ENCODE results near the gene MRPL53. TPM values are rescaled to one million over a fixed set of nuclear protein-coding genes. Genes with fewer than 3 reads are reported as not detected.
A peak's percentile ranks its signal among the peaks of the same experiment; 100 is the strongest.
"Not testable (repeated sequence)": the region's sequence is repeated elsewhere in the genome, so short reads cannot be mapped to it uniquely, and the experiment has no call there.

The MRPL53 gene
- total RNA-seq, 1 donor from 2014 or later: 25.1 TPM

DNA sequence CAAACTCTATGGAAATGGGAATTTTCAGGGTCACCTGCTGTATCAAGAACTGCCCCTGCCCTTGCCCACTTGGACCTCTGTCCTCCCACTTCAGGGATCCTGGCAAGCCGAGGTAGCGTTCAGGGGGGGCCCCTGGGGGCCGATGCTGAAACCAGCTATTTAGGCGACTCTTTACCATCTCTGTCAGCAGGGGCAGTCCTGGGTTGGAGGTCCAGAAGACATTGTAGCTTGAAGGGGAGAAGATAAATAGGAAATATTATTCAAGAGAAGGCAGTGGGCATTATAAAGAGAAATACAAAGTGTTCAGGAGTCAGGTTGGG, 9.7 kb downstream of the MRPL53 start:
- no peak overlapping the region for H3K9ac ChIP-seq (ENCODE audit: low read depth in 1 of 3, low read length in 3 of 3)

GRCh38 chr2:74462054-74462785, 10.3 kb downstream of the MRPL53 start:
- Histone ChIP-seq H3K4me3 (ENCODE audit: low read length in 3 of 3) (no peak overlapping the region), H3K9ac (ENCODE audit: low read depth in 1 of 3, low read length in 3 of 3) (no peak overlapping the region)

More for the DNA sequence above, 9.7 kb downstream of the MRPL53 start:
- H3K27ac ChIP-seq (ENCODE audit: low read depth, low read length): no peak overlapping the region
- peaks cover 15 to 30% (median 22%) of the 10 kb centered on the region in 3 donors for H3K4me1 ChIP-seq (ENCODE audit: control insufficient read depth in 3 of 3, insufficient read depth in 3 of 3, low read length in 3 of 3)
- H3K27me3 ChIP-seq (ENCODE audit: control insufficient read depth in 3 of 3, insufficient read depth in 3 of 3, low read length in 3 of 3): no peaks in the 10 kb centered on the region
- H3K9me3 ChIP-seq (ENCODE audit: control insufficient read depth in 3 of 3, low read length in 3 of 3): no peaks in the 10 kb centered on the region
- no peak overlapping the region for H3K4me3 ChIP-seq (ENCODE audit: low read length in 3 of 3)
- H3K36me3 ChIP-seq (ENCODE audit: control insufficient read depth in 3 of 3, insufficient read depth in 3 of 3, low read length in 3 of 3): peaks cover 17 to 22% (median 22%) of the 10 kb centered on the region in 3 donors

GRCh38 chr2:74461187-74462053, 11.1 kb downstream of the MRPL53 start:
- Histone ChIP-seq H3K36me3 (ENCODE audit: control insufficient read depth in 3 of 3, insufficient read depth in 3 of 3, low read length in 3 of 3) (peaks cover 20 to 23% (median 22%) of the 10 kb centered on the region in 3 donors), H3K9me3 (ENCODE audit: control insufficient read depth in 3 of 3, low read length in 3 of 3) (no peaks in the 10 kb centered on the region), H3K27ac (ENCODE audit: low read depth, low read length) (no peak overlapping the region), H3K9ac (ENCODE audit: low read depth in 1 of 3, low read length in 3 of 3) (no peak overlapping the region), H3K27me3 (ENCODE audit: control insufficient read depth in 3 of 3, insufficient read depth in 3 of 3, low read length in 3 of 3) (no peaks in the 10 kb centered on the region), H3K4me3 (ENCODE audit: low read length in 3 of 3) (no peak overlapping the region), H3K4me1 (ENCODE audit: control insufficient read depth in 3 of 3, insufficient read depth in 3 of 3, low read length in 3 of 3) (peaks cover 25 to 42% (median 30%) of the 10 kb centered on the region in 3 donors)

More at GRCh38 chr2:74462054-74462785, 10.3 kb downstream of the MRPL53 start:
- peaks cover 17 to 22% (median 22%) of the 10 kb centered on the region in 3 donors for H3K36me3 ChIP-seq (ENCODE audit: control insufficient read depth in 3 of 3, insufficient read depth in 3 of 3, low read length in 3 of 3)
- H3K9me3 ChIP-seq (ENCODE audit: control insufficient read depth in 3 of 3, low read length in 3 of 3): no peaks in the 10 kb centered on the region
- no peaks in the 10 kb centered on the region for H3K27me3 ChIP-seq (ENCODE audit: control insufficient read depth in 3 of 3, insufficient read depth in 3 of 3, low read length in 3 of 3)
- H3K27ac ChIP-seq (ENCODE audit: low read depth, low read length): no peak overlapping the region
- peaks cover 18 to 34% (median 22%) of the 10 kb centered on the region in 3 donors for H3K4me1 ChIP-seq (ENCODE audit: control insufficient read depth in 3 of 3, insufficient read depth in 3 of 3, low read length in 3 of 3)

- not testable (repeated sequence) for H3K27ac ChIP-seq (ENCODE audit: low read depth, low read length); H3K9me3 ChIP-seq (ENCODE audit: control insufficient read depth in 3 of 3, low read length in 3 of 3); H3K9ac ChIP-seq (ENCODE audit: low read depth in 1 of 3, low read length in 3 of 3); H3K27me3 ChIP-seq (ENCODE audit: control insufficient read depth in 3 of 3, insufficient read depth in 3 of 3, low read length in 3 of 3); H3K4me3 ChIP-seq (ENCODE audit: low read length in 3 of 3)
- peaks cover 20 to 24% (median 22%) of the 10 kb centered on the region in 3 donors for H3K36me3 ChIP-seq (ENCODE audit: control insufficient read depth in 3 of 3, insufficient read depth in 3 of 3, low read length in 3 of 3)
- H3K4me1 ChIP-seq (ENCODE audit: control insufficient read depth in 3 of 3, insufficient read depth in 3 of 3, low read length in 3 of 3): peaks cover 31 to 48% (median 36%) of the 10 kb centered on the region in 3 donors
Observed at GRCh38 chr2:74460187-74460586, 12.3 kb downstream of the MRPL53 start.

DNA sequence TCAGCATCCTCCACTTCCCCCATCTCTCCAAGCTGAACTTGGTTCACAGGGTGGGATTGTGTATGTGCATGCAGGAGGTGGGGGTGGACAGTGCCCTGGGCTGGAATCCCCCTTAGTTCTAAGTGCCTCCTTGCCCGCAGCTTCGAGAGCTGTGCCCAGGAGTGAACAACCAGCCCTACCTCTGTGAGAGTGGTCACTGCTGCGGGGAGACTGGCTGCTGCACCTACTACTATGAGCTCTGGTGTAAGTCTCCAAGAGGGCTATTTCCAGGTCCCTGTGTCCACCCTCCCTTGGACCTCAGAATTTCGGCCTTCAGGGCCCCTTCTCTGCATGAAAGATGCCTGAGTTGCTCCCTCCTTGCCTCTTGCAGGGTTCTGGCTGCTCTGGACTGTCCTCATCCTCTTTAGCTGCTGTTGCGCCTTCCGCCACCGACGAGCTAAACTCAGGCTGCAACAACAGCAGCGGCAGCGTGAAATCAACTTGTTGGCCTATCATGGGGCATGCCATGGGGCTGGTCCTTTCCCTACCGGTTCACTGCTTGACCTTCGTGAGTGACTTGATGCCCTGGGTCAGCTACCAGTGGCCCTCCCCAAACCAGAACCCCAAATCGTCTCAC, 12.9 kb downstream of the MRPL53 start:
- peaks cover 32 to 48% (median 37%) of the 10 kb centered on the region in 3 donors for H3K4me1 ChIP-seq (ENCODE audit: control insufficient read depth in 3 of 3, insufficient read depth in 3 of 3, low read length in 3 of 3)
- not testable (repeated sequence) for H3K9ac ChIP-seq (ENCODE audit: low read depth in 1 of 3, low read length in 3 of 3); H3K27ac ChIP-seq (ENCODE audit: low read depth, low read length); H3K27me3 ChIP-seq (ENCODE audit: control insufficient read depth in 3 of 3, insufficient read depth in 3 of 3, low read length in 3 of 3); H3K9me3 ChIP-seq (ENCODE audit: control insufficient read depth in 3 of 3, low read length in 3 of 3)
- H3K36me3 ChIP-seq (ENCODE audit: control insufficient read depth in 3 of 3, insufficient read depth in 3 of 3, low read length in 3 of 3): peaks cover 20 to 24% (median 22%) of the 10 kb centered on the region in 3 donors
- peak overlapping the region in 2 of 3 donors; percentile 10 to 20 for H3K4me3 ChIP-seq (ENCODE audit: low read length in 3 of 3)

GRCh38 chr2:74458938-74459363, 13.5 kb downstream of the MRPL53 start:
- Histone ChIP-seq H3K9me3 (ENCODE audit: control insufficient read depth in 3 of 3, low read length in 3 of 3) (no peaks in the 10 kb centered on the region), H3K4me3 (ENCODE audit: low read length in 3 of 3) (peak overlapping the region; percentile 94 to 99 (median 97)), H3K27me3 (ENCODE audit: control insufficient read depth in 3 of 3, insufficient read depth in 3 of 3, low read length in 3 of 3) (no peaks in the 10 kb centered on the region), H3K9ac (ENCODE audit: low read depth in 1 of 3, low read length in 3 of 3) (peak overlapping the region; percentile 77 to 85 (median 78)), H3K27ac (ENCODE audit: low read depth, low read length) (peak overlapping the region; percentile 17), H3K36me3 (ENCODE audit: control insufficient read depth in 3 of 3, insufficient read depth in 3 of 3, low read length in 3 of 3) (peaks cover 20 to 24% (median 22%) of the 10 kb centered on the region in 3 donors), H3K4me1 (ENCODE audit: control insufficient read depth in 3 of 3, insufficient read depth in 3 of 3, low read length in 3 of 3) (peaks cover 26 to 42% (median 35%) of the 10 kb centered on the region in 3 donors)

GRCh38 chr2:74458132-74458937, 14.1 kb downstream of the MRPL53 start, which contains the start of gene WBP1:
TSS of gene WBP1 (plus strand) at chr2:74458438. CDS start at chr2:74458603, 165 bp downstream.
- H3K27ac ChIP-seq (ENCODE audit: low read depth, low read length): peak within 1 kb of the TSS; percentile 92
- H3K4me3 ChIP-seq (ENCODE audit: low read length in 3 of 3): peak within 1 kb of the TSS; percentile 94 to 99 (median 97)
- H3K9me3 ChIP-seq (ENCODE audit: control insufficient read depth in 3 of 3, low read length in 3 of 3): no peaks in the 10 kb centered on the region
- peak within 1 kb of the TSS; percentile 93 to 95 (median 94) for H3K9ac ChIP-seq (ENCODE audit: low read depth in 1 of 3, low read length in 3 of 3)
- H3K4me1 ChIP-seq (ENCODE audit: control insufficient read depth in 3 of 3, insufficient read depth in 3 of 3, low read length in 3 of 3): peaks cover 26 to 41% (median 35%) of the 10 kb centered on the region in 3 donors
- no peaks in the 10 kb centered on the region for H3K27me3 ChIP-seq (ENCODE audit: control insufficient read depth in 3 of 3, insufficient read depth in 3 of 3, low read length in 3 of 3)
- H3K36me3 ChIP-seq (ENCODE audit: control insufficient read depth in 3 of 3, insufficient read depth in 3 of 3, low read length in 3 of 3): peaks cover 20 to 24% (median 22%) of the 10 kb centered on the region in 3 donors

- H3K9ac ChIP-seq (ENCODE audit: low read depth in 1 of 3, low read length in 3 of 3): peak overlapping the region; percentile 93 to 95 (median 94)
- H3K4me3 ChIP-seq (ENCODE audit: low read length in 3 of 3): peak overlapping the region; percentile 92 to 95 (median 93)
- H3K9me3 ChIP-seq (ENCODE audit: control insufficient read depth in 3 of 3, low read length in 3 of 3): no peaks in the 10 kb centered on the region
- peaks cover 26 to 41% (median 35%) of the 10 kb centered on the region in 3 donors for H3K4me1 ChIP-seq (ENCODE audit: control insufficient read depth in 3 of 3, insufficient read depth in 3 of 3, low read length in 3 of 3)
- peaks cover 15 to 18% (median 18%) of the 10 kb centered on the region in 3 donors for H3K36me3 ChIP-seq (ENCODE audit: control insufficient read depth in 3 of 3, insufficient read depth in 3 of 3, low read length in 3 of 3)
- H3K27me3 ChIP-seq (ENCODE audit: control insufficient read depth in 3 of 3, insufficient read depth in 3 of 3, low read length in 3 of 3): no peaks in the 10 kb centered on the region
- peak overlapping the region; percentile 92 for H3K27ac ChIP-seq (ENCODE audit: low read depth, low read length)
Observed at GRCh38 chr2:74457549-74458131, 14.8 kb downstream of the MRPL53 start.

Measured in skeletal muscle tissue (tissue), 4 donors.